ENCODE data around the gene PCDHA5.
"Not testable (repeated sequence)": the region's sequence is repeated elsewhere in the genome, so short reads cannot be mapped to it uniquely, and the experiment has no call there.

The PCDHA5 gene

GRCh38 chr5:140823475-140823874 lies 2.1 kb downstream of the PCDHA5 start:
- no peak for DNase-seq (ENCODE audit: low spot score)

- DNase-seq (ENCODE audit: low spot score), result peak; percentile 39
Measured at GRCh38 chr5:140827704-140828361, 6.4 kb downstream of the PCDHA5 start, which contains the start of gene PCDHA6. Gene PCDHA6 (plus strand): TSS chr5:140827960. CDS start chr5:140828092, 132 bp downstream.

GRCh38 chr5:140828362-140828737 lies 6.9 kb downstream of the PCDHA5 start:
- DNase-seq (ENCODE audit: low spot score), result no peak

- not testable (repeated sequence) for DNase-seq (ENCODE audit: low spot score)
Measured at GRCh38 chr5:140829511-140830501, 8.4 kb downstream of the PCDHA5 start.

- DNase-seq (ENCODE audit: low spot score), result peak; percentile 58
Measured at GRCh38 chr5:140833993-140834392, 12.6 kb downstream of the PCDHA5 start, which contains the start of gene PCDHA7. Gene PCDHA7 (plus strand): TSS chr5:140834269. CDS start chr5:140834384, 115 bp downstream.

- DNase-seq (ENCODE audit: low spot score), result not testable (repeated sequence)
Measured at GRCh38 chr5:140834439-140835008, 13.1 kb downstream of the PCDHA5 start.

- DNase-seq (ENCODE audit: low spot score), result no peak
Measured at GRCh38 chr5:140835622-140836510, 14.5 kb downstream of the PCDHA5 start.

- peak; percentile 51 for DNase-seq (ENCODE audit: low spot score)
Measured at GRCh38 chr5:140840978-140841962, 19.9 kb downstream of the PCDHA5 start, which contains the start of gene PCDHA8. Gene PCDHA8 (plus strand): TSS chr5:140841187. CDS start chr5:140841322, 135 bp downstream.

GRCh38 chr5:140842798-140843733 lies 21.7 kb downstream of the PCDHA5 start:
- DNase-seq (ENCODE audit: low spot score), result no peak

- DNase-seq (ENCODE audit: low spot score), result not testable (repeated sequence)
Measured at GRCh38 chr5:140848139-140849102, 27.0 kb downstream of the PCDHA5 start, which contains the start of gene PCDHA9. Gene PCDHA9 (plus strand): TSS chr5:140848382. CDS start chr5:140848496, 114 bp downstream.

GRCh38 chr5:140849831-140850634 lies 28.6 kb downstream of the PCDHA5 start:
- not testable (repeated sequence) for DNase-seq (ENCODE audit: low spot score)

GRCh38 chr5:140855772-140856674 lies 34.6 kb downstream of the PCDHA5 start, which contains the start of gene PCDHA10:
Gene PCDHA10 (plus strand): TSS chr5:140855897. CDS start chr5:140856049, 152 bp downstream.
- peak; percentile 68 for DNase-seq (ENCODE audit: low spot score)

- no peak for DNase-seq (ENCODE audit: low spot score)
Measured at GRCh38 chr5:140857177-140857986, 36.0 kb downstream of the PCDHA5 start.

- DNase-seq (ENCODE audit: low spot score), result no peak
Measured at GRCh38 chr5:140857987-140858240, 36.5 kb downstream of the PCDHA5 start.

Data from globus pallidus (tissue), 1 donor.